ENCODE data around the gene EFNB1.

The EFNB1 gene

GRCh38 chrX:68880846-68881552 lies 52.2 kb downstream of the EFNB1 start:
- DNase-seq (ENCODE audit: low read depth in 1 of 2, low spot score in 1 of 2) = no peak

- no peak for DNase-seq (ENCODE audit: low read depth in 1 of 2, low spot score in 1 of 2)
These were observed 53.1 kb downstream of the EFNB1 start for GRCh38 chrX:68881911-68882310.

GRCh38 chrX:68883800-68884199 lies 55.0 kb downstream of the EFNB1 start:
- DNase-seq (ENCODE audit: low read depth in 1 of 2, low spot score in 1 of 2) = no peak

- DNase-seq (ENCODE audit: low read depth in 1 of 2, low spot score in 1 of 2) = no peak
These were observed 60.4 kb downstream of the EFNB1 start for GRCh38 chrX:68889249-68889648.
